ENCODE measurements around the gene ANAPC16. TPM values are rescaled to one million over a fixed set of nuclear protein-coding genes. Genes with fewer than 3 reads are reported as not detected.

ANAPC16 gene
- total RNA-seq, 1 donor from 2014 or later = 76.6 TPM

GRCh38 chr10:72194949-72195348 is 20.9 kb upstream of the ANAPC16 start:
- intact Hi-C loops (cut with DNase I) = no loop called here
- no peak for DNase-seq (ENCODE audit: extremely low spot score in 2 of 2)
- Histone ChIP-seq H3K9me3 (no peaks in the 10 kb centered on the region), H3K27me3 (no peaks in the 10 kb centered on the region), H3K27ac (no peak overlapping the region), H3K4me1 (no peaks in the 10 kb centered on the region), H3K36me3 (peaks cover 0 to 26% of the 10 kb centered on the region in 2 donors), H3K4me3 (no peak overlapping the region)
- TF ChIP-seq POLR2AphosphoS5 (IDR thresholded peaks at IDR 0.05; ENCODE audit: insufficient read depth in 1 of 2, low read depth in 1 of 2) (no peak), POLR2A (IDR thresholded peaks at IDR 0.05) (no peak), CTCF (IDR thresholded peaks at IDR 0.05) (no peak)

GRCh38 chr10:72200883-72201282 is 14.9 kb upstream of the ANAPC16 start:
- TF ChIP-seq POLR2AphosphoS5 (IDR thresholded peaks at IDR 0.05; ENCODE audit: insufficient read depth in 1 of 2, low read depth in 1 of 2) = no peak
- TF ChIP-seq POLR2A (IDR thresholded peaks at IDR 0.05) = no peak
- TF ChIP-seq CTCF (IDR thresholded peaks at IDR 0.05) = no peak
- intact Hi-C loops (cut with DNase I) = loop anchor here (10.0 kb wide), 1 partner anchor 66 kb away; no protein-coding TSS in a partner anchor
- Histone ChIP-seq H3K27ac (no peak overlapping the region), H3K4me3 (no peak overlapping the region), H3K27me3 (no peaks in the 10 kb centered on the region), H3K4me1 (no peaks in the 10 kb centered on the region), H3K9me3 (no peaks in the 10 kb centered on the region), H3K36me3 (peaks cover 0 to 30% of the 10 kb centered on the region in 2 donors)
- DNase-seq (ENCODE audit: extremely low spot score in 2 of 2) = no peak

- Histone ChIP-seq H3K36me3 (peaks cover 0 to 26% of the 10 kb centered on the region in 2 donors), H3K27me3 (no peaks in the 10 kb centered on the region), H3K4me1 (no peaks in the 10 kb centered on the region), H3K9me3 (no peaks in the 10 kb centered on the region), H3K4me3 (no peak overlapping the region), H3K27ac (no peak overlapping the region)
- intact Hi-C loops (cut with DNase I) = loop anchor here (10.0 kb wide), 1 partner anchor 66 kb away; no protein-coding TSS in a partner anchor
- no peak for TF ChIP-seq CTCF (IDR thresholded peaks at IDR 0.05)
- TF ChIP-seq POLR2AphosphoS5 (IDR thresholded peaks at IDR 0.05; ENCODE audit: insufficient read depth in 1 of 2, low read depth in 1 of 2) = no peak
- TF ChIP-seq POLR2A (IDR thresholded peaks at IDR 0.05) = no peak
- DNase-seq (ENCODE audit: extremely low spot score in 2 of 2) = no peak
Measured at GRCh38 chr10:72201293-72201692, 14.5 kb upstream of the ANAPC16 start.

- Histone ChIP-seq H3K9me3 (no peaks in the 10 kb centered on the region), H3K4me1 (no peaks in the 10 kb centered on the region), H3K27me3 (no peaks in the 10 kb centered on the region), H3K4me3 (no peak overlapping the region), H3K36me3 (peaks cover 0 to 36% of the 10 kb centered on the region in 2 donors), H3K27ac (no peak overlapping the region)
- DNase-seq (ENCODE audit: extremely low spot score in 2 of 2) = no peak
- TF ChIP-seq CTCF (IDR thresholded peaks at IDR 0.05) = no peak
- no peak for TF ChIP-seq POLR2AphosphoS5 (IDR thresholded peaks at IDR 0.05; ENCODE audit: insufficient read depth in 1 of 2, low read depth in 1 of 2)
- TF ChIP-seq POLR2A (IDR thresholded peaks at IDR 0.05) = no peak
- intact Hi-C loops (cut with DNase I) = loop anchor here (10.0 kb wide), 1 partner anchor 69 kb away; no protein-coding TSS in a partner anchor
Measured at GRCh38 chr10:72204296-72204695, 11.5 kb upstream of the ANAPC16 start.

- no peak for DNase-seq (ENCODE audit: extremely low spot score in 2 of 2)
- intact Hi-C loops (cut with DNase I) = loop anchor here (10.0 kb wide), 1 partner anchor 70 kb away; no protein-coding TSS in a partner anchor
- no peak overlapping the region for H3K4me3 ChIP-seq
- peaks cover 0 to 36% of the 10 kb centered on the region in 2 donors for H3K36me3 ChIP-seq
- no peaks in the 10 kb centered on the region for H3K4me1 ChIP-seq
- H3K27me3 ChIP-seq = no peaks in the 10 kb centered on the region
- H3K9me3 ChIP-seq = no peaks in the 10 kb centered on the region
- TF ChIP-seq POLR2A (IDR thresholded peaks at IDR 0.05) (no peak), CTCF (IDR thresholded peaks at IDR 0.05) (no peak), POLR2AphosphoS5 (IDR thresholded peaks at IDR 0.05; ENCODE audit: insufficient read depth in 1 of 2, low read depth in 1 of 2) (no peak)
- no peak overlapping the region for H3K27ac ChIP-seq
Measured at GRCh38 chr10:72204724-72205123, 11.1 kb upstream of the ANAPC16 start.
